GM12872 (cell line): ENCODE data around the gene ITSN1.

Experiments
- TF ChIP-seq, protein P1 (sequence below): IDR thresholded peaks from 3 replicates; pipeline ENCODE4 v1.5.1; 2011; ENCODE audit warnings: low read depth, mild to moderate bottlenecking, low read length, moderate library complexity; ENCODE audit not compliant: insufficient read depth

ITSN1 gene

DNA sequence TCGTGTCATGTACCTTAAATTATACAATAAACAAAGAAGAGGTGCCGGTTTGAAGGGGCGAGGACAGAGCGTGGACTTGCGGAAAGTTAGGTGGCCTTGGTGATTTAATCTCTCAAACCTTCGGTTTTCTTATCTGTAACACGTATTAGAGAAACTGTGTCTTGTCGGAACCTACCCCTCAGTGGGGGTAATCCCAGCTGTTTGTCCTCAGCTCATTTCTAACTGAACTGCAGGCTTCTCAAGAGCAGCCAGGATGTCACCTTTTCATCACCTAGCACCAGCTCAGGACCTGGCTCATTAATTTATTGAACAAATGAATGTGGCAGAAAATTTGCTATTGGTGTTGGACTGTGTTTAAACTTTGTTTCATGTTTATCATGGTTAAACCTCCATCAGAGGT, 31.2 kb downstream of the ITSN1 start:
- TF ChIP-seq, protein P1, sequence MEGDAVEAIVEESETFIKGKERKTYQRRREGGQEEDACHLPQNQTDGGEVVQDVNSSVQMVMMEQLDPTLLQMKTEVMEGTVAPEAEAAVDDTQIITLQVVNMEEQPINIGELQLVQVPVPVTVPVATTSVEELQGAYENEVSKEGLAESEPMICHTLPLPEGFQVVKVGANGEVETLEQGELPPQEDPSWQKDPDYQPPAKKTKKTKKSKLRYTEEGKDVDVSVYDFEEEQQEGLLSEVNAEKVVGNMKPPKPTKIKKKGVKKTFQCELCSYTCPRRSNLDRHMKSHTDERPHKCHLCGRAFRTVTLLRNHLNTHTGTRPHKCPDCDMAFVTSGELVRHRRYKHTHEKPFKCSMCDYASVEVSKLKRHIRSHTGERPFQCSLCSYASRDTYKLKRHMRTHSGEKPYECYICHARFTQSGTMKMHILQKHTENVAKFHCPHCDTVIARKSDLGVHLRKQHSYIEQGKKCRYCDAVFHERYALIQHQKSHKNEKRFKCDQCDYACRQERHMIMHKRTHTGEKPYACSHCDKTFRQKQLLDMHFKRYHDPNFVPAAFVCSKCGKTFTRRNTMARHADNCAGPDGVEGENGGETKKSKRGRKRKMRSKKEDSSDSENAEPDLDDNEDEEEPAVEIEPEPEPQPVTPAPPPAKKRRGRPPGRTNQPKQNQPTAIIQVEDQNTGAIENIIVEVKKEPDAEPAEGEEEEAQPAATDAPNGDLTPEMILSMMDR: no peak

DNA sequence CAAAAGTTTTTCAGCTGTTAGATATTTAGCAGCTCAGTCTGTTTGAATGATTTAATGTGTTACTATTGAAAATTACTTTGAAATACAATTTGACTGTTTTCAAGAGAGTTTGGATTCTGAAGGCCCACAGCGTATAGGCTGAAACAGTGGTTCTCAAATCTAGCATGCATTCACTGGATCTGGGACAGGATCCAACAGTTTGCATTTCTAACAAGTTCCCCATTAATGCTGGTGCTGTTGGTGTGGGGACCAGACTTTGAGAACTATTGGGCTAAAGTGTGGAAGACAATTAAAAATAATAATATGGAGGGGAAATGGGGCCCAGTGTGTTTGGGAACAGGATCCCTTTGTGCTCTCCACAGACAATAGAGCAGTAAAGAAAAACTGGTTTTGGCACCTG, 31.9 kb downstream of the ITSN1 start:
- TF ChIP-seq, protein P1: no peak

DNA sequence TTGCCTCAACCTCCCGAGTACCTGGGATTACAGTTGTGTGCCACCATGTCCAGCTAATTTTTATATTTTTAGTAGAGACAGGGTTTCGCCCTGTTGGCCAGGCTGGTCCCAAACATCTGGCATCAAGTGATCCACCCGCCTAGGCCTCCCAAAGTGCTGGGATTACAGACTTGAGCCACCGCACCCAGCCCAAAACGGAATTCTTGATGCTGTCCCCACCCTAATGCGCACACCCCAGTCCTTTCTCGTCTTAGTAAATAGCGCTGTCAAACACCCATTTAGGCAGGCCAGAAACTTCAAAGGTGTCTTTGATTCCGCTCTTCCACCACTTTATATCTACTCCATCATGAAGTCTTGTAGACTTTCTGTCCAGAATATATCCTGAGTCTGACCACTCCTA, 35.1 kb downstream of the ITSN1 start:
- TF ChIP-seq, protein P1: no peak

DNA sequence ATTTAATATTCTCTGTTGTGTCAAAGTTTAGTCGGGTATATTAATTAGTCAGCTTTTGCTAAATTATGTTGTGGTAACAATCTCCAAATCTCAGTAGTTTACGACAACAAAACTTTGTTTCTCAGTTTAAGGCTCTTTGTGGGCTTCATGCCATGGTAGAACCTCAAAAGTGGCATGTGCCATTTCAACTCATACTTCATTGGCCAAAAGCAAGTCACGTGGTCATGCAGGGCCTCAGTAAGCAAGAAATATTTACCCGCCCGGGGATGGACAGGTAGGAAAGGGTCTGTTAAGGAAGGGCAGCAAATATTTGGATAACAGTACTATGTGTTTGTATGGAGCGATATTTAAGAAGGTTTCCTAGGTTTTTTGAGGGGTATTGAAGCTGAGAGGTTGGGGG, 38.6 kb downstream of the ITSN1 start:
- TF ChIP-seq, protein P1: no peak

DNA sequence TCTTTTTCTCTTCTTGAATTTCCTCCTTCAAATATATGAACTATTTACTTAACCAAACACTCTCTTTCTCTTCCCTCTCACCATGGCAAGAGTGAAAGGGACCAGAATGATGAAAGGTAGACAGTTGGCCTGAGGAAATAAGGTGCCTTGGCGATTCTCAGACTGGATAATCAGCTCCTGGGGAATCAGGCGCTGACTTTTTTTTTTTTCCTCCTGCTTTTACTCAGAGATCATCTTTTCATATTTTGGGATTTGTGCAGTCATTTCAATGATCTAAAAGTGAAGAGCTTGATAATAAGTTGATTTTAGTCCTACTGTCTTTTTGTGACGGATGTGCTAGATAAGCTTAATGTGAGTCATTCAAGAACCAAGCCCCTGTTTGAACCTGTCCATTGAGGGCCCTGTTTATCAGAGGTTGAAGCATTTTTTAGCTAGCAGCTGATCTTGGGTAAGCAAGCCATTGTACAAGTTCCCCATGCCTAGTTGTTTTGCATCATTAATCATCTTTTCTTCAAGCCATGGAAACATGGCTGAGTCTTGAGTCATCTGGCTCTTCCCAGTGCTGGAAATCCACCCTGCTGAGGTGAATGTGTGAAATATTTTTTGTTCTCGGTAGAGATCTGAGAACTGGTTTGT, 40.8 kb downstream of the ITSN1 start:
- TF ChIP-seq, protein P1: no peak

DNA sequence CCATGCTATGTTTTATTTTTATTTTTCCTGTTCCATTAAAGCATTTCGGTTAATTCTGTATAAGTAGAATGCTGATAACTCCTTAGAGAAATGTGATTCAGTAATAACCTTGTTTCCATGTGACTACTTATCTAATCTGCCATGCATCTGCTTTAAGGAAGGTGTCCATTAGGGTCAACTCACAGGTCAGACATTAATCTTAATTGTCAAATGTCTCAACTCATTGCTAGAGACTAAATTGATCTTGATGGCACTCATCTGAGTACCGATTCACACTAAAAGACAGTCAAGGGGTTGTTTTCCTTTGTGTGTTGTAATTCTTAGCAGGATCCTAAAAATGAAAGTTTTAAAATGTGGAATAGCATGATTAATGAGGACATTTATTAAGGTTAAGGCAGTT, 41.8 kb downstream of the ITSN1 start:
- TF ChIP-seq, protein P1: no peak

DNA sequence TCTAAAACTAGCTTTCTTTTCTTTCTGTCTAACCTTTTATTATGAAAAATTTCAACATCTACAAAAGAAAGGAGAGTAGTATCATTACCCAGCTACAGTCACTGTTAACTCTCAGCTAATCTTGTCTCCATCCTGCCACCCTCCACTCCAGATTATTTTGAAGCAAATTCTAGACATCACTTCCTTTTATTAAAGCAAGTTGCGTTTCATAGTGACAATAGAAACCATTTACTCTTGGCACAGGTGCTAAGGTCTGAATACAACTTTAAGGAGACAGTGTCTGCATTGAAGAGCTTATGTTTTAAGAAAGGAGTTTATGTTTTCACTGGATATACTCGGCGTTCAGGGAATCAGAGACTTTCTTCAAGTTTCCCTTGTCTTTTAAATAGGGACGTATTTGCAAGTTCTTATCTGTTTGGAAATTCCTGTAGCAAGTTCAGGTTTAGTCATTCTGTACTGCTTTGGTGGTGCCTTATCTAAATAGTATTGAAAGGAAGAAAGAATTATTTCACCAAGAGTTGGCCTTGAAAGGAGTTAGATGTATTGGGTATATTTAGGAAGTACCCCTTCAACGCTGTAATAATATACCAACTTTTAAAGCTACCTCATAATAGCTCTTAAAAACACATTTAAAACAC, 42.7 kb downstream of the ITSN1 start:
- TF ChIP-seq, protein P1: no peak
